IPS DF 19.7 (cell line): Measurements from ENCODE around the gene KREMEN1.
"Not testable (repeated sequence)": the region's sequence is repeated elsewhere in the genome, so short reads cannot be mapped to it uniquely, and the experiment has no call there.

Source experiments
- DNase-seq: peaks from one replicate; pipeline ENCODE4 v3.0.0-alpha.2; 2013; ENCODE audit warnings: low read depth, low spot score

KREMEN1 gene

GRCh38 chr22:29078869-29079207, 6.0 kb downstream of the KREMEN1 start:
- DNase-seq, result no peak

- DNase-seq, result no peak
Measured at GRCh38 chr22:29079218-29079901, 6.5 kb downstream of the KREMEN1 start.

- DNase-seq, result no peak
Measured at GRCh38 chr22:29080106-29080975, 7.5 kb downstream of the KREMEN1 start.

GRCh38 chr22:29081517-29082236, 8.8 kb downstream of the KREMEN1 start:
- DNase-seq, result no peak

GRCh38 chr22:29082826-29083545, 10.2 kb downstream of the KREMEN1 start:
- no peak for DNase-seq

- not testable (repeated sequence) for DNase-seq
Measured at GRCh38 chr22:29083576-29083932, 10.7 kb downstream of the KREMEN1 start.

GRCh38 chr22:29083933-29084591, 11.2 kb downstream of the KREMEN1 start:
- no peak for DNase-seq

GRCh38 chr22:29087012-29087411, 14.2 kb downstream of the KREMEN1 start:
- no peak for DNase-seq

- no peak for DNase-seq
Measured at GRCh38 chr22:29088809-29089208, 16.0 kb downstream of the KREMEN1 start.

- no peak for DNase-seq
Measured at GRCh38 chr22:29089507-29089906, 16.7 kb downstream of the KREMEN1 start.

GRCh38 chr22:29090039-29090438, 17.2 kb downstream of the KREMEN1 start:
- no peak for DNase-seq

- no peak for DNase-seq
Measured at GRCh38 chr22:29092243-29092642, 19.4 kb downstream of the KREMEN1 start.

GRCh38 chr22:29093030-29093429, 20.2 kb downstream of the KREMEN1 start:
- no peak for DNase-seq

- DNase-seq, result no peak
Measured at GRCh38 chr22:29093501-29094300, 20.9 kb downstream of the KREMEN1 start.

GRCh38 chr22:29095459-29095858, 22.6 kb downstream of the KREMEN1 start:
- no peak for DNase-seq

GRCh38 chr22:29096736-29097669, 24.2 kb downstream of the KREMEN1 start:
- no peak for DNase-seq

- no peak for DNase-seq
Measured at GRCh38 chr22:29098296-29098695, 25.5 kb downstream of the KREMEN1 start.

GRCh38 chr22:29102300-29102699, 29.5 kb downstream of the KREMEN1 start:
- DNase-seq, result no peak

- no peak for DNase-seq
Measured at GRCh38 chr22:29103121-29103520, 30.3 kb downstream of the KREMEN1 start.
